Immature natural killer cell (primary cell): Measurements from ENCODE around the gene STX11. TPM values are rescaled to one million over a fixed set of nuclear protein-coding genes. Genes with fewer than 3 reads are reported as not detected.

ENCODE experiments used
- DNase-seq, 3 donors: peaks; one replicate each; pipeline ENCODE4 v3.0.0; 2022; ENCODE audit warnings: mixed read lengths in 1 of 3
- H3K27ac Mint-ChIP-seq, 6 donors: one replicate each; pipeline ENCODE4 v1.8.0; 2020; ENCODE audit warnings: mixed read lengths in 6 of 6, mild to moderate bottlenecking in 5 of 6, inconsistent platforms in 4 of 6, moderate library complexity in 3 of 6
- H3K27me3 Mint-ChIP-seq, 3 donors: one replicate each; pipeline ENCODE4 v1.8.0; 2020 to 2021; ENCODE audit warnings: low read depth in 3 of 3, mild to moderate bottlenecking in 3 of 3, mixed read lengths in 3 of 3, moderate library complexity in 3 of 3, inconsistent platforms in 1 of 3
- H3K36me3 Mint-ChIP-seq, 3 donors: one replicate each; pipeline ENCODE4 v1.8.0; 2020; ENCODE audit warnings: mixed read lengths in 3 of 3, inconsistent platforms in 2 of 3, mild to moderate bottlenecking in 2 of 3
- H3K4me1 Mint-ChIP-seq, 2 donors: one replicate each; pipeline ENCODE4 v1.8.0; 2020; ENCODE audit warnings: inconsistent platforms in 2 of 2, mild to moderate bottlenecking in 2 of 2, mixed read lengths in 2 of 2, moderate library complexity in 1 of 2
- H3K4me3 Mint-ChIP-seq, 5 donors: one replicate each; pipeline ENCODE4 v1.8.0; 2020; ENCODE audit warnings: mild to moderate bottlenecking in 5 of 5, mixed read lengths in 5 of 5, inconsistent platforms in 3 of 5, moderate library complexity in 3 of 5
- H3K9me3 Mint-ChIP-seq, 6 donors: one replicate each; pipeline ENCODE4 v1.8.0; 2020; ENCODE audit warnings: mild to moderate bottlenecking in 6 of 6, mixed read lengths in 6 of 6, inconsistent platforms in 4 of 6, moderate library complexity in 3 of 6
- polyA plus RNA-seq, 3 donors: library from polyadenylated mRNA; unstranded; fragments of 300-500 nt; fragmentation: Illumina TruSeq; gene quantifications; one replicate each; pipeline ENCODE4 v1.2.3, GENCODE V29; 2021

The STX11 gene
- polyA plus RNA-seq, 3 donors from 2014 or later = 28.7 to 42.6 (median 36.0) TPM

DNA sequence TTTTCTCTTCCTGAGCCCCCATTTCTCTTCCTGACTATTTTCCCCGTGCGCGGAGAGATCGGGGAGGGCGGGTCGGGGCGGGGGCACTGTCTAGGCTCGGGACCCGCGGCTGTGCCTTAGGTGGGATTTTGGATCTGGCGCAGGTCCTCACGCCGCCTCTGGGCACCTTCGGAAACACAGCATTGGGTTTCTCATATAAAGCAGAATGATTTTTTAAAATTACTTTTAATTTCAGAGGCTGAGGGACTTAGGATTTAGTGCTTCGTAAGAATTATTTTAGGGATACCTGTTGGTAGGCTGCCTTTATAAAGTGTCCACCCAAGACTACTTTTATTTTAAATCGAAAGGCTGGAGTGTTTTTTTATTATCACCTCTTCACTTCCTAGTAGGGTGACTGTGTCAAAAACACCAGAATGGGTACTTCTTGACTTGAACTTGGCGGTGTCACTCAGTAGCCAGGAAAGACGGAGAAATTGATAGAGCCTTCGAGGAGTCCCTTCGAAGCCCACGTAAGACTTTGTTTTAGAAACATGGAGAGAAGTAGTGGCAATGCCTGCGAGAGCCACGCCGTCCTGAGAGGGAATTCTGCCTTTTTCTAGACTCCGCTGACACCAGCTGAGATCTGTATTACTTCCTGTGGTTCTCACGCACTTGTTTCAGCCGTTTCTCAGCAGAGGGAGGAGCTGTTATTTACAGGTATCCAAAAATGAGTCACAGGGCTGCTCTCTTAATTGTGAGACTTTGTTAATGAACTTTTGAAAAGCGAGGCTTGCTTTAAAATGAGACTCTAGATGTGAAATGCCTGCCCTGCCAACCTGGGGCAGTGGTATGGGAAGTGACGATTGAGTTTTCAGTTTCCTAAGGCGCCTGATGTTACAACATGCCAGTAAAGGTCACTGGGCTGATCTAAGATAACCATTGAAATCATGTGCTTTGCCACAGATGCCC is 667 bp downstream of the STX11 start:
- Mint-ChIP-seq H3K36me3 (peaks cover 0 to 5% (median 3%) of the 10 kb centered on the region in 3 donors), H3K27me3 (peaks cover 0 to 11% (median 2%) of the 10 kb centered on the region in 3 donors), H3K4me1 (peaks cover 51% of the 10 kb centered on the region in 2 donors), H3K4me3 (peak overlapping the region; percentile 91 to 96 (median 95)), H3K9me3 (no peaks in the 10 kb centered on the region), H3K27ac (peak overlapping the region; percentile 91 to 98 (median 96))
- DNase-seq = peak; percentile 78 to 83 (median 79)

DNA sequence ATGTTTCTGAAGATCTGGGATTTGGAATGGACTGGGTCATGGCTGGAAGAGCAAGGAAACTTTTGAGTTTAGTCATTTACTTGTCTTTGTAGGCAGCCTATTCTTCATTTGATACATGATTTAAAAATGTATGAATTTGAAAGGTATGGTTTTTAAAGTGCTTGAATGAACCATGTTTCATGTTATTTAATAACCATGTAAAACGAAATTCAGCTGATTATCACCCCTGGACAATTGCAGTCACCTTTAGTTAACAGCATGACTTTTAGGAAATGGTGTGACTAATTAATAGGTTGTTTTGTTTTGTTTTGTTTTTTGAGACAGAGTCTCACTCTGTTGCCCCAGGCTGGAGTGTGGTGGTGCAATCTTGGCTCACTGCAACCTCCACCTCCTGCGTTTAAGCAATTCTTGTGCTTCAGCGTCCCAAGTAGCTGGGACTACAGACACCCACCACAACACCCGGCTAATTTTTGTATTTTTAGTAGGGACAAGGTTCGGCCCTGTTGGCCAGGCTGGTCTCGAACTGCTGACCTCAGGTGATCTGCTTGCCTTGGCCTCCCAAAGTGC is 2.1 kb downstream of the STX11 start:
- Mint-ChIP-seq H3K4me3 (peak overlapping the region; percentile 91 to 96 (median 95)), H3K36me3 (peaks cover 9 to 15% (median 12%) of the 10 kb centered on the region in 3 donors), H3K9me3 (no peaks in the 10 kb centered on the region), H3K4me1 (peaks cover 65% of the 10 kb centered on the region in 2 donors), H3K27me3 (peaks cover 0 to 15% (median 2%) of the 10 kb centered on the region in 3 donors), H3K27ac (peak overlapping the region; percentile 91 to 98 (median 96))
- DNase-seq = no peak

DNA sequence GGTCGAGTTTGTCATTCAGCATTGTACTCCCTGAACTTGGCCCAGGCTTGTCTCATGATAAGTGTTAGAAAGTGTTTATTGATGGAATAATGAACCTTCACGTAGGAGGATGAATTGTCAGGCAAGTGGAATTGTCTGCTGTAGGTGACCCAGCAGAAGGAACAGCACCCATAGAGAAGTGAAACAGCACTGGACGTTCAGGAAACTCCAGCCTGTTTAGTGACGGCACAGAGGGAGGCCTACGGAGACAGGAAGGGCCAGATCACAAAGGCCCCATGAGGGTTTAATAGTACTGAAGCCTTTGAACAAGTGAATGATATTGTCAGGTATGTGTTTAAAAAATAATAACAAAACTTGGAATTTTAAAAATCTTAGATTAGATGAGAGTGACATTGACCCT is 2.9 kb downstream of the STX11 start:
- H3K4me3 Mint-ChIP-seq = peak overlapping the region in 3 of 5 donors; percentile 1 to 91 (median 27)
- no peak for DNase-seq
- no peaks in the 10 kb centered on the region for H3K9me3 Mint-ChIP-seq
- peak overlapping the region in 4 of 6 donors; percentile 6 to 95 (median 56) for H3K27ac Mint-ChIP-seq
- H3K27me3 Mint-ChIP-seq = peaks cover 0 to 15% (median 2%) of the 10 kb centered on the region in 3 donors
- peaks cover 68 to 73% of the 10 kb centered on the region in 2 donors for H3K4me1 Mint-ChIP-seq
- H3K36me3 Mint-ChIP-seq = peaks cover 12 to 16% (median 12%) of the 10 kb centered on the region in 3 donors

DNA sequence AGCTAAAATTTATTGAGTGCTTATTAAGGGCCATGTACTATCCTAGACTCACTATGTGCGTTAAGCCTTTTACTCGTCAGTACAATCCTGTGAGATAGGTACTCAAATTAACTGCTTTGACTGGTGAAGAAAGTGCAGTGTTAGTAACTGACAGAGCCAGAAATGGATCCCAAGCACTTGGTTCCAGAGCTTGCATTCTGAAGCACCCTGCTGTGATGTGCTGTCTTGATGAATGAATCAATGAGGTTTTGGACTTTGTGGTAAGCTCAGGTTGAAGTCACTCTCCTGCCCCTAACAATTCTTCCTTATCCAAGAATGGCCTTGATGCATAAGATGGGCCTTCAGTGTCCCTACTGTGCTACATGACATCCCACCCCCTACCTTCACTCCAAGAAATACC is 3.7 kb downstream of the STX11 start:
- peak overlapping the region in 4 of 6 donors; percentile 51 to 94 (median 62) for H3K27ac Mint-ChIP-seq
- DNase-seq = no peak
- peaks cover 70 to 76% of the 10 kb centered on the region in 2 donors for H3K4me1 Mint-ChIP-seq

DNA sequence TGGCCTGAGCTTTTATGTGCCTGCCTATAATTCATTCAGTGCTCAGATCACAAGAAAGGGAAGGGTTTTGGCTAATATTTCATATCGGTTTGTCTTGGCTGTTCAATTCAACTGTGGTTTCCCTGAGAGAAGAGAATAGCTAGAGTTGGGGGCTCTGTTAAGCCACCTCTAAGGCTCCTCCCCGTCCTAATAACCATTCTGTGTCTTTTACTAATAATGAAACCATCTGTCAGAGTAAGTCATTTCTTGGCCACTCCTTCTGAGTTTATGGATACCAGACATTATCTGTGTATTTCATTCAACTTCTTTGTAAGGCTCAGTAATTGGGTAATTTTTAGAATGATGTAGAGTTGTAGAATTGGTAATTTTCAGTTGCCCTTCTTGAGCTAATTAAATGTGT is 5.2 kb downstream of the STX11 start:
- Mint-ChIP-seq H3K9me3 (no peaks in the 10 kb centered on the region), H3K4me3 (peak overlapping the region in 1 of 5 donors; percentile 18), H3K4me1 (peaks cover 71 to 84% of the 10 kb centered on the region in 2 donors), H3K36me3 (peaks cover 16 to 18% (median 17%) of the 10 kb centered on the region in 3 donors), H3K27ac (peak overlapping the region in 5 of 6 donors; percentile 5 to 72 (median 15)), H3K27me3 (peaks cover 0 to 13% (median 2%) of the 10 kb centered on the region in 3 donors)
- no peak for DNase-seq

More for the DNA sequence above, 3.7 kb downstream of the STX11 start:
- Mint-ChIP-seq H3K9me3 (no peaks in the 10 kb centered on the region), H3K4me3 (no peak overlapping the region), H3K27me3 (peaks cover 0 to 15% (median 2%) of the 10 kb centered on the region in 3 donors), H3K36me3 (peaks cover 12 to 16% (median 13%) of the 10 kb centered on the region in 3 donors)

DNA sequence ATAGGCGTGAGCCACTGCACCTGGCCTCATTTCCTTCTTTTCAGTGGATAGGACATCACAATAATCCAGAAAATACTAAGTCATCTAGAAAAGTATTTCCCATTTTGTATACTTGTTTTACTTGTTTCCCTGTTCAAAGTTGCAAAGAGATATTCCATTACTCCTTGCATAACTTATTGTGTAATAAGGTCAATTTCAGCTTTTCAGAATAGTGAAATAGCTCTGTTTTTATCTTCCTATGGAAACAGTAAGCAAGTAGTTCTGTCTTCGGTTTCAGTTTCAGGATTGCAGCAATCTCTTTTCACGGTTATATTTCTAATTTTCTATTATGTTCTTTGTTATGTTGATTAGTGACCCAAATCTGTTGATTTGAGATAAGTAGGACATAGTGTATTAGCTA is 6.0 kb downstream of the STX11 start:
- DNase-seq = peak in 1 of 3 donors; percentile 5
- peaks cover 16 to 18% (median 17%) of the 10 kb centered on the region in 3 donors for H3K36me3 Mint-ChIP-seq
- peaks cover 67 to 77% of the 10 kb centered on the region in 2 donors for H3K4me1 Mint-ChIP-seq
- H3K9me3 Mint-ChIP-seq = no peaks in the 10 kb centered on the region
- peaks cover 0 to 5% (median 0%) of the 10 kb centered on the region in 3 donors for H3K27me3 Mint-ChIP-seq
- H3K27ac Mint-ChIP-seq = peak overlapping the region; percentile 57 to 79 (median 76)
- H3K4me3 Mint-ChIP-seq = peak overlapping the region in 2 of 5 donors; percentile 43 to 62

DNA sequence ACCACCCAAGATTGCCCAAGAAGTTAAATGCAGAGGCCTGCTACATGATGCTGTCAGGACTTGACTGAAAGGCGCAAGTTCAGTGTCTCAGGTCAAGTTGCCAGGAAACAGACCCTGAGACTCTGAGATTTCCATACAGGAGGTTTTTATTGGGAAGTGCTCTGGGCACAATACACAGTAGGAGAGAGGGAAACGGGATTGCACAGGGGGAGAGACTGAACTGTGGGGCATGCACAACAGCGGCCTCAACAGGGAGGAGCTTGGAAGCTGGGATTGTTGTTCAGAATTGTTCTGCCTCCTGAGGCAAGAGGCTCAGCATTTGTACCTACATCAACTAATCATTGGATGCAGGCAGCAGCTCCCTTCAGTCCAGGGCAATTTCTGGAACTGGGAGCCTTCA is 6.7 kb downstream of the STX11 start:
- no peak overlapping the region for H3K4me3 Mint-ChIP-seq
- H3K4me1 Mint-ChIP-seq = peaks cover 67 to 76% of the 10 kb centered on the region in 2 donors
- no peak for DNase-seq
- H3K27ac Mint-ChIP-seq = peak overlapping the region; percentile 25 to 79 (median 74)
- H3K9me3 Mint-ChIP-seq = no peaks in the 10 kb centered on the region
- H3K36me3 Mint-ChIP-seq = peaks cover 17 to 18% (median 17%) of the 10 kb centered on the region in 3 donors
- H3K27me3 Mint-ChIP-seq = peaks cover 0 to 3% (median 0%) of the 10 kb centered on the region in 3 donors

DNA sequence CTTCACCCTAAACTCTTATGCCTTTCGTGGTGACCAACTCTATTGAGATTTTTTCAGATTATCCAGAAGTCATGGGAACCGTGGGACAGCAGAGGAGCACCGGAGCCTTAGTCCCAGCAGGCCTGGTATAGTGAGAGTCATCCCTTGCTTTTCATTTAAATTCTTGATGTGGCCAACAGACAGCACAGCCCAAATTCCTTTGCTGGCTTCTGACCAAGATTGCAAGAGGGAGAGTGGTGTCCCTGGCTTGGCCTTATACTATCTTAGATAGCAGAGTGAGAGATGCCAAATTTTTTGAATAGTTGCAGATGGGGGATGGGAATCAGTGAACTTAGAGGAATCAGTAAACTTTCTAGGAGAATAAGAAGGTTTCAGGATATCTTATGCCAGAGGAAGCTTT is 7.8 kb downstream of the STX11 start:
- Mint-ChIP-seq H3K4me1 (peaks cover 66 to 75% of the 10 kb centered on the region in 2 donors), H3K27me3 (peaks cover 0 to 3% (median 0%) of the 10 kb centered on the region in 3 donors), H3K27ac (peak overlapping the region in 4 of 6 donors; percentile 39 to 84 (median 70)), H3K36me3 (peaks cover 16 to 23% (median 23%) of the 10 kb centered on the region in 3 donors), H3K9me3 (no peaks in the 10 kb centered on the region), H3K4me3 (no peak overlapping the region)
- DNase-seq = no peak

DNA sequence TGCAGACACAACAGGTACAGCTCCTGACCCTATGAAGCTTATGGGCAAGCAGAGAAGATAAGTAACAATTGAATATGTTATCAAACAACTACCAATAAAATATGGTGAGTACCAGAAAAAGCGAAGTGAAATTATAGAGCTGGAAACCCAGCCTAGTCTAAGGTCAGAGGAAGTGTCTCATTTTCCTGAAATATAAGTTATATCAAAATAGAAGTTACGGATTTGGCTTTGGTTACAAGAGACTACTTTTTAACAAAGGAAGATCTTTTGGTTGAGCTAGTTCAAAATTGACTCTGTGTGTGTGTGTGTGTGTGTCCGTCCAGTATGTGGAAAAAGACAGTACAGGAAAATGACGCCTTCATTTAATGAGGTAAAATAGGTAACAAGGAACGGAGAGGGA is 8.9 kb downstream of the STX11 start:
- Mint-ChIP-seq H3K4me3 (no peak overlapping the region), H3K36me3 (peaks cover 12 to 23% (median 23%) of the 10 kb centered on the region in 3 donors), H3K27me3 (peaks cover 0 to 3% (median 0%) of the 10 kb centered on the region in 3 donors), H3K27ac (peak overlapping the region in 3 of 6 donors; percentile 39 to 84 (median 43)), H3K9me3 (no peaks in the 10 kb centered on the region), H3K4me1 (peaks cover 57 to 70% of the 10 kb centered on the region in 2 donors)
- DNase-seq = no peak

DNA sequence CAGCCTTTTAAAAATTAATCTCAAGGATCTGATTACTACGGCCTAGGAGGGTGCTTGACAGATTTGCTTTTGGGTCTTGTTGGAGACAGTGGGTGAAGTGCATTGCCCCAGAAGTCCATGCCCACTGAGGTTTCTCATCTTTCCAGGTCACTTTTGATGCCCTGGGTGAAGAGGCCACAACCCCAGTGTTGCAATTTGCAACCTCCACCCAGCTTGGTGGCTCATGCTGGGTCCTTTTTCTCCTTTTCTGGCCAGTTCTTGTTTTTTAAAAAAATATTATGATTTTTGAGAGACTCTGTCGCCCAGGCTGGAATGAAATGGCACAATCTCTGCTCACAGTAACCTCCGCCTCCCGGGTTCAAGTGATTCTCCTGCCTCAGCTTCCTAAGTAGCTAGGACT is 9.4 kb downstream of the STX11 start:
- Mint-ChIP-seq H3K36me3 (peaks cover 12 to 23% (median 23%) of the 10 kb centered on the region in 3 donors), H3K9me3 (no peaks in the 10 kb centered on the region), H3K4me3 (no peak overlapping the region), H3K27ac (peak overlapping the region in 1 of 6 donors; percentile 36), H3K27me3 (peaks cover 0 to 3% (median 0%) of the 10 kb centered on the region in 3 donors), H3K4me1 (peaks cover 52 to 65% of the 10 kb centered on the region in 2 donors)
- no peak for DNase-seq

DNA sequence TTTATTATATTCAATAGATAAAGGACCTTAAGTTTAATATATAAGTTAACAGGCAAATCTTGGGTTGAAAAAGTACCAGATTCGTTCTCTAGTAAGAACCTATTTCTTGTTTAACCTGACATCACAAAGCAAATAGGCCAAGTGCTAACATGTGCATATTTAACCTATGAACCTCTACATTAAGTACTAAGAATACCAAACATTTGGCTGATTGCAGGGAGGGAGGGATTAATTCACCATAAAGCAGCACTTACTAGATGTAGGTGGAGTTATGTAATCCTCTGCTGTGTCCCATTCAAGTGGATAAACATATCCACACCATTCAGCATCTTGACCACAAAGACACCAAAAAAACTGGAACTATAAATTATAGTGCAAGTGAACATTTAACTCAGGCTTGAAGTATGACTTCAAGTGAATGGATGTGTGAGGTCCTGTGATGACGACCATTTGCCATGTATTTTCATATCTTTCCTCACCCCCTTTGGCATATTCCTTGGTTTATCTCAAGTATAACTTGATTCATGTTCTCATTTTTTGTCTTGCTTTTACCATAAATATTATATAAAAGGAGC is 10.2 kb downstream of the STX11 start:
- Mint-ChIP-seq H3K4me1 (peaks cover 46 to 58% of the 10 kb centered on the region in 2 donors), H3K4me3 (no peak overlapping the region), H3K36me3 (peaks cover 12 to 23% (median 20%) of the 10 kb centered on the region in 3 donors), H3K27ac (no peak overlapping the region), H3K27me3 (peaks cover 0 to 3% (median 0%) of the 10 kb centered on the region in 3 donors), H3K9me3 (no peaks in the 10 kb centered on the region)
- no peak for DNase-seq

DNA sequence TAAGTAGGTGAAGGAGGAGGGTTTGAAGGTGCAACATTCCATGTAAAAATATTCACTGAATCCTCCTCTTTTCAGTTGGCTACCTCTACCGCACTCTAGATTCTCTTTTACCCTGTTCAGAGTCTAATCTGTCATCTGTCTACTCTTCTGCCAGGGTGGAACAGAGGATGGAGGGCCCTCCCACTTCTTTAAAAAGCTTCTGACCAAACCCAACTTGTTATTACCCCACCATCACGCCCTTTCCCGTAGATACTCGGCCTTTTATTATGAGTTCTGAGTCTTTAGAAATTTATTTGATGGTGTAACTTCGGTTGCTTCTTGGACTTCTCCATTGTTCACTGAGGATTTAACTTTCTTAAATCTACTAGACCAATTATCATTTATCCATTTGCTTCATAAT is 11.7 kb downstream of the STX11 start:
- no peaks in the 10 kb centered on the region for H3K27me3 Mint-ChIP-seq
- H3K4me1 Mint-ChIP-seq = peaks cover 39 to 53% of the 10 kb centered on the region in 2 donors
- no peak for DNase-seq
- no peak overlapping the region for H3K4me3 Mint-ChIP-seq
- H3K27ac Mint-ChIP-seq = peak overlapping the region in 4 of 6 donors; percentile 0 to 76 (median 7)
- peaks cover 10 to 19% (median 12%) of the 10 kb centered on the region in 3 donors for H3K36me3 Mint-ChIP-seq
- no peaks in the 10 kb centered on the region for H3K9me3 Mint-ChIP-seq

DNA sequence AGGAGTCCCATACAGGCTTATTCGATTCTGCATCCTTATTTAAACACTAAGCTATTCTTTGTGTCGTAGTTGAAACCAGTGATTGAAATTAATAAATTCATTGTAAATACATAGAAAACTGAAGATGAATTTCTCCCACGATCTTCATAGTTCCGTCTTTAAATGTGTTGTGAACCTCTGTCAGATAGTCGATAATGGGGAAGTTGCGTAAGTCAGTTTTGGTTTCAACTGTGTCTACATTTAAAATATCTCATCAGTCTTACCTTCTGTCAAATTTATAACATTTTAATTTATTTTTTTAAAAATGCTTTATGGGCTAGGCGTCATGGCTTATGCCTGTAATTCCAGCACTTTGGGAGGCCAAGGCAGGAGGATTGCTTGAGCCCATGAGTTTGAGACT is 12.7 kb downstream of the STX11 start:
- peaks cover 5 to 14% (median 7%) of the 10 kb centered on the region in 3 donors for H3K36me3 Mint-ChIP-seq
- no peaks in the 10 kb centered on the region for H3K9me3 Mint-ChIP-seq
- H3K4me3 Mint-ChIP-seq = no peak overlapping the region
- H3K27me3 Mint-ChIP-seq = no peaks in the 10 kb centered on the region
- no peak for DNase-seq
- H3K4me1 Mint-ChIP-seq = peaks cover 35 to 43% of the 10 kb centered on the region in 2 donors
- H3K27ac Mint-ChIP-seq = peak overlapping the region in 1 of 6 donors; percentile 15
